ENCODE measurements around the gene CDKN3. TPM values are rescaled to one million over a fixed set of nuclear protein-coding genes. Genes with fewer than 3 reads are reported as not detected.
"Not testable (repeated sequence)": the region's sequence is repeated elsewhere in the genome, so short reads cannot be mapped to it uniquely, and the experiment has no call there.

The CDKN3 gene
- total RNA-seq, 1 donor from 2014 or later: 2.4 TPM

DNA sequence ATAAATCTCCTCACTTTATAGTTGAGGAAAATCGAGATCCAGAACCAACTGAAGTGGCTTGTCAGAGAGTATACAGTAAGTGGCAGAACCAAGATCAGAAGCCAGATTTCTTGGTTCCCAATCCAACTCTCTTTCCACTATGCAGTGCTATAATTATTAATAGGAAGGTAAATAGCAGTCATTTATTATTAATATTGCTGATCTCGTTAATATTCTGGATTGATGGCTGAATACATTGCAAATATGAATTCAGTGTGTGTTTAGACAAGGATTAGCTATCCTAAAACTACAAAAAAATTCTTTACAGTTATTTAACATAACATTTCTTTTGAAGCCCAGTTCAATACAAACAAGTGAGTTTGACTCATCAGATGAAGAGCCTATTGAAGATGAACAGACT is 2.8 kb downstream of the CDKN3 start:
- DNase-seq (ENCODE audit: low read depth): no peak
- Mint-ChIP-seq H3K4me1 (ENCODE audit: low read depth, unreplicated experiment) (peaks cover 4% of the 10 kb centered on the region), H3K27ac (ENCODE audit: unreplicated experiment) (no peak overlapping the region), H3K9me3 (ENCODE audit: unreplicated experiment) (peaks cover 2% of the 10 kb centered on the region), H3K27me3 (ENCODE audit: low read depth, unreplicated experiment) (peaks cover 10% of the 10 kb centered on the region), H3K4me3 (ENCODE audit: unreplicated experiment) (no peak overlapping the region), H3K36me3 (ENCODE audit: low read depth, unreplicated experiment) (peaks cover 3% of the 10 kb centered on the region)
- Histone ChIP-seq H3K4me2 (ENCODE audit: low read length) (no peak overlapping the region), H3K9ac (ENCODE audit: low read length) (no peak overlapping the region), H4K20me1 (ENCODE audit: insufficient read depth, low read length) (no peaks in the 10 kb centered on the region), H3K4me1 (ENCODE audit: insufficient read depth, low read length) (peaks cover 5% of the 10 kb centered on the region), H3K4me3 (ENCODE audit: insufficient read depth, low read depth, low read length) (no peak overlapping the region), H3K36me3 (ENCODE audit: insufficient read depth, low read length) (no peaks in the 10 kb centered on the region), H3K27me3 (ENCODE audit: insufficient read depth, low read length) (no peaks in the 10 kb centered on the region), H3K9me3 (ENCODE audit: insufficient read depth, low read depth, low read length) (no peaks in the 10 kb centered on the region), H2AFZ (ENCODE audit: low read depth, low read length) (no peak overlapping the region), H3K27ac (ENCODE audit: low read depth, low read length) (no peak overlapping the region), H3K79me2 (ENCODE audit: insufficient read depth, low read length) (peaks cover 12% of the 10 kb centered on the region)
- no peak for TF ChIP-seq CTCF (IDR thresholded peaks at IDR 0.05; ENCODE audit: insufficient read depth, low read depth, low read length)
- TF ChIP-seq EZH2 (IDR thresholded peaks at IDR 0.05; ENCODE audit: insufficient read depth, low read length): no peak
- FAIRE-seq: no peak

DNA sequence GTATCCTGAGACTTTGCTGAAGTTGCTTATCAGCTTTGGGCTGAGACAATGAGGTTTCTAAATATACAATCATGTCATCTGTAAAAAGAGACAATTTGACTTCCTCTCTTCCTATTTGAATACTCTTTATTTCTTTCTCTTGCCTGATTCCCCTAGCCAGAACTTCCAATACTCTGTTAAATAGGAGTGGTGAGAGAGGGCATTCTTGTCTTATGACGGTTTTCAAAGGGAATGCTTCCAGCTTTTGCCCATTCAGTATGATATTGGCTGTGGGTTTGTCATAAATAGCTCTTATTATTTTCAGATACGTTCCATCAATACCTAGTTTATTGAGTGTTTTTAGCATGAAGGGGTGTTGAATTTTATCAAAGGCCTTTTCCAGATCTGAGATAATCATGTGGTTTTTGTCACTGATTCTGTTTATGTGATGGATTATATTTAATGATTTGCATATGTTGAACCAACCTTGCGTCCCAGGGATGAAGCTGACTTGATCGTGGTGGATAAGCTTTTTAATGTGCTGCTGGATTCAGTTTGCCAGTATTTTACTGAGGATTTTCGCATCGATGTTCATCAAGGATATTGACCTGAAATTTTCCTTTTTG is 6.7 kb downstream of the CDKN3 start:
- not testable (repeated sequence) for DNase-seq (ENCODE audit: low read depth); H3K27ac ChIP-seq (ENCODE audit: low read depth, low read length); H3K27me3 Mint-ChIP-seq (ENCODE audit: low read depth, unreplicated experiment); H3K4me2 ChIP-seq (ENCODE audit: low read length); H3K36me3 Mint-ChIP-seq (ENCODE audit: low read depth, unreplicated experiment); H3K4me3 Mint-ChIP-seq (ENCODE audit: unreplicated experiment); H3K4me3 ChIP-seq (ENCODE audit: insufficient read depth, low read depth, low read length); H3K79me2 ChIP-seq (ENCODE audit: insufficient read depth, low read length); H2AFZ ChIP-seq (ENCODE audit: low read depth, low read length); H3K4me1 Mint-ChIP-seq (ENCODE audit: low read depth, unreplicated experiment); H3K9me3 Mint-ChIP-seq (ENCODE audit: unreplicated experiment); H3K9me3 ChIP-seq (ENCODE audit: insufficient read depth, low read depth, low read length); H3K9ac ChIP-seq (ENCODE audit: low read length); H3K36me3 ChIP-seq (ENCODE audit: insufficient read depth, low read length); H3K4me1 ChIP-seq (ENCODE audit: insufficient read depth, low read length); H4K20me1 ChIP-seq (ENCODE audit: insufficient read depth, low read length); H3K27me3 ChIP-seq (ENCODE audit: insufficient read depth, low read length); FAIRE-seq
- H3K27ac Mint-ChIP-seq (ENCODE audit: unreplicated experiment): peak overlapping the region; percentile 44

- Histone ChIP-seq H3K27me3 (ENCODE audit: insufficient read depth, low read length) (no peaks in the 10 kb centered on the region), H3K9ac (ENCODE audit: low read length) (no peak overlapping the region), H3K4me2 (ENCODE audit: low read length) (no peak overlapping the region), H3K4me1 (ENCODE audit: insufficient read depth, low read length) (no peaks in the 10 kb centered on the region), H3K4me3 (ENCODE audit: insufficient read depth, low read depth, low read length) (no peak overlapping the region), H4K20me1 (ENCODE audit: insufficient read depth, low read length) (no peaks in the 10 kb centered on the region), H3K36me3 (ENCODE audit: insufficient read depth, low read length) (peaks cover 5% of the 10 kb centered on the region), H3K27ac (ENCODE audit: low read depth, low read length) (no peak overlapping the region), H3K9me3 (ENCODE audit: insufficient read depth, low read depth, low read length) (no peaks in the 10 kb centered on the region), H3K79me2 (ENCODE audit: insufficient read depth, low read length) (no peaks in the 10 kb centered on the region), H2AFZ (ENCODE audit: low read depth, low read length) (no peak overlapping the region)
- no peaks in the 10 kb centered on the region for H3K27me3 Mint-ChIP-seq (ENCODE audit: low read depth, unreplicated experiment)
- no peak overlapping the region for H3K27ac Mint-ChIP-seq (ENCODE audit: unreplicated experiment)
- H3K36me3 Mint-ChIP-seq (ENCODE audit: low read depth, unreplicated experiment): peaks cover 3% of the 10 kb centered on the region
- H3K9me3 Mint-ChIP-seq (ENCODE audit: unreplicated experiment): peaks cover 7% of the 10 kb centered on the region
- no peak for FAIRE-seq
- no peak overlapping the region for H3K4me3 Mint-ChIP-seq (ENCODE audit: unreplicated experiment)
- no peak for TF ChIP-seq CTCF (IDR thresholded peaks at IDR 0.05; ENCODE audit: insufficient read depth, low read depth, low read length)
- DNase-seq (ENCODE audit: low read depth): no peak
- no peaks in the 10 kb centered on the region for H3K4me1 Mint-ChIP-seq (ENCODE audit: low read depth, unreplicated experiment)
Observed at GRCh38 chr14:54410215-54410614, 13.4 kb downstream of the CDKN3 start.
